ENCODE results near the gene SULT1A1.
"Not testable (repeated sequence)": the region's sequence is repeated elsewhere in the genome, so short reads cannot be mapped to it uniquely, and the experiment has no call there.

DNA sequence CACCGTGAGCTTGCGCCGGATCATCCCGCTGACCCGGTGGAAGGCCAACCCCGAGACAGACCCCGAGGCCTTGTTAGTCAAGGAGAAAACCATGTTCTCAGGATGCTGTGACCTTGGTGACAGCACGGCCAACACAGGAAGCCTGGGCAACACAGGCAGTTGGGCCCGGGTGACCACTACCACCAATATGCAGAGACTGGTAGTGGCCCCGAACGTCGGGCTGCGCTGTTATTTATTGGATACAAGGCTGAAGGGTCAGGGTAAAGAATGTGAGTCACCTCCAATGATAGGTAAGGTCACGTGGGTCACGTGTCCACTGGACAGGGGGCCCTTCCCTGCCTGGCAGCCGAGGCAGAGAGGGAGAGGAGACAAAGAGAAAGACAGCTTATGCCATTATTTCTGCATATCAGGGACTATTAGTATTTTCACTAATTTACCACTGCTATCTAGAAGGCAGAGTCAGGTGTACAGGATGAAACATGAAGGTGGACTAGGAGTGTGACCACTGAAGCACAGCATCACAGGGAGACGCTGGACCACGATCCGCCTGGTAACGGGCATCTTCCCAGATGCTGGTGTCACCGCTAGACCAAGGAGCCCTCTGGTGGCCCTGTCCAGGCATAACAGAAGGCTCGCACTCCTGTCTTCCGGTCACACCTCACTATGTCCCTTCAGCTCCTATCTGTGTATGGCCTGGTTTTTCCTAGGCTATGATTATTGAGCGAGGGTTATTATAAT lies 5.8 kb upstream of the SULT1A1 start:
- TF ChIP-seq, protein P1, sequence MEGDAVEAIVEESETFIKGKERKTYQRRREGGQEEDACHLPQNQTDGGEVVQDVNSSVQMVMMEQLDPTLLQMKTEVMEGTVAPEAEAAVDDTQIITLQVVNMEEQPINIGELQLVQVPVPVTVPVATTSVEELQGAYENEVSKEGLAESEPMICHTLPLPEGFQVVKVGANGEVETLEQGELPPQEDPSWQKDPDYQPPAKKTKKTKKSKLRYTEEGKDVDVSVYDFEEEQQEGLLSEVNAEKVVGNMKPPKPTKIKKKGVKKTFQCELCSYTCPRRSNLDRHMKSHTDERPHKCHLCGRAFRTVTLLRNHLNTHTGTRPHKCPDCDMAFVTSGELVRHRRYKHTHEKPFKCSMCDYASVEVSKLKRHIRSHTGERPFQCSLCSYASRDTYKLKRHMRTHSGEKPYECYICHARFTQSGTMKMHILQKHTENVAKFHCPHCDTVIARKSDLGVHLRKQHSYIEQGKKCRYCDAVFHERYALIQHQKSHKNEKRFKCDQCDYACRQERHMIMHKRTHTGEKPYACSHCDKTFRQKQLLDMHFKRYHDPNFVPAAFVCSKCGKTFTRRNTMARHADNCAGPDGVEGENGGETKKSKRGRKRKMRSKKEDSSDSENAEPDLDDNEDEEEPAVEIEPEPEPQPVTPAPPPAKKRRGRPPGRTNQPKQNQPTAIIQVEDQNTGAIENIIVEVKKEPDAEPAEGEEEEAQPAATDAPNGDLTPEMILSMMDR (IDR thresholded peaks at IDR 0.05): peak; percentile 88
- TF ChIP-seq POLR2AphosphoS5 (IDR thresholded peaks at IDR 0.05; ENCODE audit: low read depth, low read length): not testable (repeated sequence)
- TF ChIP-seq, protein P2, sequence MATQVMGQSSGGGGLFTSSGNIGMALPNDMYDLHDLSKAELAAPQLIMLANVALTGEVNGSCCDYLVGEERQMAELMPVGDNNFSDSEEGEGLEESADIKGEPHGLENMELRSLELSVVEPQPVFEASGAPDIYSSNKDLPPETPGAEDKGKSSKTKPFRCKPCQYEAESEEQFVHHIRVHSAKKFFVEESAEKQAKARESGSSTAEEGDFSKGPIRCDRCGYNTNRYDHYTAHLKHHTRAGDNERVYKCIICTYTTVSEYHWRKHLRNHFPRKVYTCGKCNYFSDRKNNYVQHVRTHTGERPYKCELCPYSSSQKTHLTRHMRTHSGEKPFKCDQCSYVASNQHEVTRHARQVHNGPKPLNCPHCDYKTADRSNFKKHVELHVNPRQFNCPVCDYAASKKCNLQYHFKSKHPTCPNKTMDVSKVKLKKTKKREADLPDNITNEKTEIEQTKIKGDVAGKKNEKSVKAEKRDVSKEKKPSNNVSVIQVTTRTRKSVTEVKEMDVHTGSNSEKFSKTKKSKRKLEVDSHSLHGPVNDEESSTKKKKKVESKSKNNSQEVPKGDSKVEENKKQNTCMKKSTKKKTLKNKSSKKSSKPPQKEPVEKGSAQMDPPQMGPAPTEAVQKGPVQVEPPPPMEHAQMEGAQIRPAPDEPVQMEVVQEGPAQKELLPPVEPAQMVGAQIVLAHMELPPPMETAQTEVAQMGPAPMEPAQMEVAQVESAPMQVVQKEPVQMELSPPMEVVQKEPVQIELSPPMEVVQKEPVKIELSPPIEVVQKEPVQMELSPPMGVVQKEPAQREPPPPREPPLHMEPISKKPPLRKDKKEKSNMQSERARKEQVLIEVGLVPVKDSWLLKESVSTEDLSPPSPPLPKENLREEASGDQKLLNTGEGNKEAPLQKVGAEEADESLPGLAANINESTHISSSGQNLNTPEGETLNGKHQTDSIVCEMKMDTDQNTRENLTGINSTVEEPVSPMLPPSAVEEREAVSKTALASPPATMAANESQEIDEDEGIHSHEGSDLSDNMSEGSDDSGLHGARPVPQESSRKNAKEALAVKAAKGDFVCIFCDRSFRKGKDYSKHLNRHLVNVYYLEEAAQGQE (IDR thresholded peaks at IDR 0.05; ENCODE audit: insufficient read depth in 1 of 2, low read depth in 2 of 2, low read length in 1 of 2): not testable (repeated sequence)

Data from Panc1 (cell line).